C4-2B (cell line): Measurements from ENCODE around the gene AKIRIN1.

Experiments
- CTCF ChIP-seq: fragments of 450-650 bp; conservative IDR thresholded peaks from 2 replicates; pipeline ENCODE4 v1.5.1; 2017; ENCODE audit warnings: mild to moderate bottlenecking
- ZFX ChIP-seq: fragments of 450-650 bp; IDR thresholded peaks from 2 replicates; pipeline ENCODE4 v1.6.1; 2017

GRCh38 chr1:39021426-39021825, 30.4 kb downstream of the AKIRIN1 start:
- TF ChIP-seq CTCF (no peak), ZFX (no peak)
